IMR-90 (cell line): Measurements from ENCODE around the gene ZNF3.

Source experiments
- CEBPB ChIP-seq: IDR thresholded peaks from 2 replicates; pipeline ENCODE4 v1.6.1; 2012; ENCODE audit warnings: low read depth, low read length, improper control_type of control experiment
- CTCF ChIP-seq: conservative IDR thresholded peaks from 2 replicates; pipeline ENCODE4 v1.5.1; 2012; ENCODE audit warnings: mild to moderate bottlenecking, low read depth, low read length, improper control_type of control experiment
- FOS ChIP-seq: fragments of 150-350 bp; IDR thresholded peaks from 2 replicates; pipeline ENCODE4 v1.6.1; 2016; ENCODE audit warnings: low read depth, low read length
- POLR2A ChIP-seq: IDR thresholded peaks from 2 replicates; pipeline ENCODE4 v1.6.1; 2012; ENCODE audit warnings: mild to moderate bottlenecking, low read depth, low read length
- RAD21 ChIP-seq: IDR thresholded peaks from 2 replicates; pipeline ENCODE4 v1.6.1; 2012; ENCODE audit warnings: low read length, improper control_type of control experiment
- RFX5 ChIP-seq: IDR thresholded peaks from 2 replicates; pipeline ENCODE4 v1.8.0; 2012; ENCODE audit warnings: low read depth, mild to moderate bottlenecking, low read length, moderate library complexity
- SMC3 ChIP-seq: fragments of 150-350 bp; IDR thresholded peaks from 2 replicates; pipeline ENCODE4 v1.6.1; 2016; ENCODE audit warnings: low read depth, mild to moderate bottlenecking, antibody characterized with exemption, low read length, moderate library complexity

- TF ChIP-seq CTCF: no peak
- no peak for TF ChIP-seq CEBPB
- TF ChIP-seq POLR2A: no peak
- no peak for TF ChIP-seq RFX5
- TF ChIP-seq SMC3: no peak
- TF ChIP-seq FOS: no peak
- no peak for TF ChIP-seq RAD21
These were observed 58.0 kb downstream of the ZNF3 start for GRCh38 chr7:100023526-100023925.
